HL-60 (cell line): ENCODE measurements around the gene ZBTB42.

Experiments
- DNase-seq, 2 experiments: peaks; one replicate each; pipeline ENCODE4 v3.0.0-alpha.2; 2010 to 2020; ENCODE audit warnings: low read depth in 1 of 2, low spot score in 1 of 2
- H3K27ac ChIP-seq: fragments of 250-450 bp; sonication (Bioruptor Pico); replicated peaks from 2 replicates; pipeline ENCODE4 v1.5.1; 2020; ENCODE audit warnings: mild to moderate bottlenecking, moderate library complexity
- H3K27me3 ChIP-seq: fragments of 250-450 bp; sonication (Bioruptor Pico); 2 replicates; pipeline ENCODE4 v1.5.1; 2021; ENCODE audit warnings: mild to moderate bottlenecking, moderate library complexity; ENCODE audit not compliant: insufficient read depth, poor library complexity, severe bottlenecking
- H3K4me3 ChIP-seq: replicated peaks from 2 replicates; pipeline ENCODE4 v1.5.1; 2011; ENCODE audit warnings: mild to moderate bottlenecking, control low read depth, low read length; ENCODE audit not compliant: insufficient read depth
- CTCF ChIP-seq: IDR thresholded peaks from one replicate; pipeline ENCODE4 v1.5.1; 2011; ENCODE audit warnings: low read length, control low read depth, inconsistent platforms; ENCODE audit not compliant: insufficient read depth
- GABPA ChIP-seq: IDR thresholded peaks from 2 replicates; pipeline ENCODE4 v1.6.1; 2012; ENCODE audit warnings: low read depth
- POLR2AphosphoS5 ChIP-seq: IDR thresholded peaks from 2 replicates; pipeline ENCODE4 v1.6.1; 2012; ENCODE audit warnings: low read depth
- REST ChIP-seq: IDR thresholded peaks from 2 replicates; pipeline ENCODE4 v1.6.1; 2012; ENCODE audit warnings: low read depth; ENCODE audit not compliant: insufficient replicate concordance
- SPI1 ChIP-seq: IDR thresholded peaks from 2 replicates; pipeline ENCODE4 v1.6.1; 2012; ENCODE audit warnings: low read depth, mild to moderate bottlenecking, borderline replicate concordance

The ZBTB42 gene

GRCh38 chr14:104788873-104789663 lies 11.8 kb upstream of the ZBTB42 start:
- H3K27me3 ChIP-seq: no peaks in the 10 kb centered on the region
- peak overlapping the region; percentile 89 for H3K27ac ChIP-seq
- TF ChIP-seq CTCF: no peak
- TF ChIP-seq GABPA: no peak
- no peak for TF ChIP-seq POLR2AphosphoS5
- no peak for TF ChIP-seq SPI1
- TF ChIP-seq REST: no peak
- no peak overlapping the region for H3K4me3 ChIP-seq
- no peak for DNase-seq

GRCh38 chr14:104789752-104790743 lies 10.9 kb upstream of the ZBTB42 start:
- no peak for DNase-seq
- TF ChIP-seq REST (no peak), SPI1 (no peak), GABPA (no peak), CTCF (no peak), POLR2AphosphoS5 (no peak)
- Histone ChIP-seq H3K27ac (no peak overlapping the region), H3K27me3 (no peaks in the 10 kb centered on the region), H3K4me3 (no peak overlapping the region)

GRCh38 chr14:104791425-104791824 lies 9.5 kb upstream of the ZBTB42 start:
- no peak for DNase-seq
- TF ChIP-seq POLR2AphosphoS5 (no peak), GABPA (no peak), CTCF (no peak)
- no peaks in the 10 kb centered on the region for H3K27me3 ChIP-seq
- no peak overlapping the region for H3K27ac ChIP-seq
- no peak overlapping the region for H3K4me3 ChIP-seq
